ENCODE results near the gene TBX2.

Gene TBX2

DNA sequence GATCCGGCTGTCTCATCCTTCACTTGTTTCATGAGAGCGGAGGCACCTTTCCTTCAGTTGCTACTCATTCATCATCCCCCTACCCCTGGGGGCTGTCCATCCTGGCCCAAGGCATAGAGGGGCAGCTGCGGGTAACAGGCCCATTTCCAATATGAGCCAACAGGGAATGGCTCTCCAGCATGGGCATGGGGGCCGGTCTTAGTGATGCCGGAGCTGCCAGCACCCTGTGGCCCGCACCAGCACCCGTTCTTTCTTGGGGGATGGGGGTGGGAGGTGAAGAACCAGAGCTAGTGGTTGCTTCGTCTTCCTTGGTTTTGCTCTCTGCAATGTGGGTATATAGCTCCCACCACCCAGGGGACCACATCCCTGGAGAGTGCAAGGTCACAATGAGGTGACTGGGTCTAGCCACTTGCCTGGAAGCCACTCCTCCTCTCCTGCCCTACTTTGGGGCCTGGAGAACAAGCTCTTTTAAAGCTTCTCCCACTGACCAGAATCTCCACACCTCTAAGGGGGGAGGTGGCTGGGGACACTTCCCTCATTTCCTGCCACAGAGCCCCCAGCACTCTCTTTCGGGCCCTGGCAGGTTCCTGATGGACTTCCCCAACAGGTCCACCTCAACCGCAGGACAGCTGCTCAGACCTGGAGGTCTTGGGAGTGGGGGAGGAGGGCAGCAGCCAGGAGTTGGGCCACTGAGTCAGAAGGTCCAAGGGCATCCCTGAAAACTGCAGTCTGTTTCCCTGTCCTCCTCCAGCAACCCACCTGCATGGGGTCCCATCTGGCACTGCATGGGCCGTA, 11.9 kb upstream of the TBX2 start:
- DNase-seq = no peak

DNA sequence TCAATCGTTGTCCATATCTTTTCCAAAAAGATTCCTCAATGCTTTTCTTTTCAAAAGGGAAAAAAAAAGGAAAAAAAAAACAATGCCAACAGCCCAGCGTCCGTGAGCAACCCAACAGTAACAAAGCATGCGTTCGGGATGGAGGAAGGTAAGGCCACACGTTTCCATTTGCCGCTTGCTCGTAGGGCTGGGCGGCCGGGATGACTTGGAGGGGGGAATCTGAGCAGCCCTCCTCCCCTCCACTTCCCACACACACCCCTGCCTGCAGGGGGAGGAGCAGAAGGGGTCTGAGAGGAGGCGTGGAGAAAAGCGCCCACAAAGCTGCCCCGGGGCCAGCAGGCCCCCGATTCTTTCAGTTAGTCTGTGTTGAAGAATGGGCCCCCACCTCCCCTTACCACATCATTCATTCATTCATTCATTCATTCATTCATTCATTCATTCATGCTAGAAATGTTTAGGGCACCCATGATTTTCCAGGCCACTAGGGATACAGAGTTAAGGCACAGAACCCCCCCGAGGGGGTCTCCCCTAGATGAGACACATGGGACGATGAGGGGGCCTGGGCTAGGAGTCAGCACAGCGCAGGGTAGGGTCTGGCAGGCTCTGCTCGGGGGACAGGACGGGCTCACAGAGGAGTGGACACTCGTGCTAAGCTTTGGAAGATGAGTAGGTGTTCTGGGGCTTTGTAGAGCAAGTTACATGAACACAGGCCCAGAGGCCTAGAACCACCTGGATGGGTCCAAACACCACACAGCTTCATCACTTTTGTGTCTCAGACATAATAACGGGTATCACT, 10.9 kb upstream of the TBX2 start:
- DNase-seq = no peak

DNA sequence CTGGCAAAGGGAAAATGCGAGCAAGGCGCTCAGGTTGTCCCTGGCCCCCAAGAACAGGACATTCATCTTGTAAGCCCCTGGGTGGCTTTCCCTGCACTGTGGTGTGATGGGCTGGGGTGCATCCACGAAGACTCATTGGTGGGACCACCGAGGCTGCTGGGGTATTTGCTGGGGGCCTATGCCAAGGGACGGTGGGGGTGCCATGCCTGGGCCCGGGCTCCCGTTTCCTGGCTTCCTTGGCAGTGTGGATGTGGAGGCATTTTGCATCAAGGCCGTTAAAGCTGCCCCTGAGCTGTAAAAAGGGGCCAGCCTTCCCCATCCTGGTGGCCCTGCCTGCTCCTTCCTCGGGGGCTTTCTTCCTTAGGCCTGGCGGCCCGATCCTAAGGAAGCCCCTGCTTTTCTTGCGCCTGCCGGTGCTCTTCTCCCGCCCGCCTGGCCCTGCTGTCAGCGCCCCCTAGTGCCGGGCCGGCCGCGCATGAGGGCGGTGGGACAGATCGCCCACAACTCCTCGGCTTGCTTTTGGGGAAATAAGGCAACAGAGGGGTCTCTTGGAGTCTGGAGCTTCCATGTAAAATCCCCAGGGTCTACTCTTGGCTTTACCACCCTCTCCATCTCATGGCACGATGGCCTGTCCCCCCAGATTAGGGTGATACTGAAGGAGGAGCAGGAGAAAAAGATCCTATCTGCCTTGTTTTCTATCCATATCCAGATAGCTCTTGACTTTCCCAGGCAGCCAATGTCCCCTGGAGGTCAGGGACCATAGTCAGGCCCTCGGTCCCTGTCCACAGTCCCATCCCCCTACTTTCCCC, 9.8 kb upstream of the TBX2 start:
- DNase-seq = peak; percentile 58

DNA sequence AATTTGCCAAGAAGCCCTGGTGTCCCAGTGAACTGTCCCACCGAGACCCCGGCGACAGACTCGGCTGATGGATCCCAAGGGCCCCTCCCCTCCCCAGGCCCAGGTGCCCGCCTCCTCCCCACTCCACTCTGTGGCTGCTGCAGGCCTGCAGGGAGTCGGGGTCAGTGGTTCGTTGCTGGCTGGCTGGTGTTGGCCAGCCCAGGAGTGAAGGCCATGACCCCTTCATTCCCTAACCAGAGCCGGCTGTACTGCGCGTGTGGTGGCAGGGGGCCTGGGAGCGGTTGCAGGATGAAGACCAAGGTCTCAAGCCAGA, 9.2 kb upstream of the TBX2 start:
- DNase-seq = no peak

DNA sequence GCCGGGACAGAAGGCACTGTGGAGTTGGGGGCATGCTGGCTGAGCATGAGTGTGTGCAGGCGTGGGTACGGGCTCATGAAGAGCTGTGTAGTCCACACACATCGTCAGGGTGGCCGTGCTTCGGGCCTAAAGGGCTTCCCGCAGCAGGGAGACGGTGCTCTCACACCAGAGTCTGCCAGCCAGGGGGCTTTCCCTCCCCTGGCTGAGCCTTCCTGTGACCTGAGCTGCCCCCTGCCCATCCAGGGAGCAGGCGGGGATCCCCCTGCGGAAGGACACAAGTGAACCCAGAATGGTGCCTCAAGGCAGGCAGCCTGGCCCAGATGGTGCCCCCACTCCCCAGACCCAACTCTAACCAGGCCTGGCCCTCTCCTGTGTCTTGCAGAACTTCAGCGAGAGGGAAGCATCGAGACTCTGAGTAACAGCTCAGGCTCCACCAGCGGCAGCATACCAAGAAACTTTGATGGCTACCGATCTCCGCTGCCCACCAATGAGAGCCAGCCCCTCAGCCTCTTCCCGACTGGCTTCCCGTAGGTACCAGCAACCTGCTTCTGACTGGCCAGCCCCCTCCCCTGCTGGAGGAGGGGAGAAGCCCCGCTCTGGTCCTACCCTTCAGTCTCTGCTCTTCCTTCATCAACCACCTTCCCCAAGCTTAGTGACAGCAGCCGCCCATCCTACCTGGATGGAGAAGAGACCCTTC, 7.9 kb upstream of the TBX2 start:
- no peak for DNase-seq

DNA sequence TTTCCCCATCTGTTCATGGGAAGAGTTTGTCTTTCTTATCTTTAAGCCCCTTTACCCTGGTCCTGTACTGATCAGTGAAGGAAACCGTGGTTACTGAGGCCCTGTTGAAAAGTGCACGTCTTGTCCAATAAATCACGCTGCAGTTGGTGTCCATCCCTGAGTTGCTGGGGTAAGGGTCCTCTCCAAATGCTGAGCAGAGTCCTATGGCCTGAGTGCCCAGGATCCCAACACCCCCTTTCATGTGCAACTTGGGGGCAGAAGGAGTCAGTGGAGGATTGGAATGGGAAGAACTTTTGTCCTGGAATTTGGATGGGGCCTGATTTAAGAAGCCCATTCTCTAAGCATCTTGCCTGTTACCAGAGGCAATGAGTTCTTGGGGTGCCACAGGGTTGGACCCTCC, 7.0 kb upstream of the TBX2 start:
- no peak for DNase-seq

DNA sequence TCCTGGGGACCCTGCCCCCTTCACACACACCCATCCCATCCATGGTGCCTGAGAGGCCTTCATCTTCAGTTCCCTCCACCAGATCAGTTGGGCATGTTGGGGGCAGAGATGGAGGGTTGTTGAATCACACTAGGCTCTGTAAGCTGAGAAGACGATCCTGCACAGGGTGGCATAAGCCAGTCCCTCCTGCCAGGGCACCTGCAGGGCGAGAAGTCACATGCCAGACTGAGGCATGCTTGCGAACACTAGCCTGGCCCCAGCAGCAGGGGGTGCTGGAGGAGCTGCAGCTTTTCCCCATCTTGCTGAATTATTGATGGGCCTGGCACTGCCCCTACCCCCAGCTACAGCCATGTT, 6.1 kb upstream of the TBX2 start:
- peak; percentile 41 for DNase-seq

DNA sequence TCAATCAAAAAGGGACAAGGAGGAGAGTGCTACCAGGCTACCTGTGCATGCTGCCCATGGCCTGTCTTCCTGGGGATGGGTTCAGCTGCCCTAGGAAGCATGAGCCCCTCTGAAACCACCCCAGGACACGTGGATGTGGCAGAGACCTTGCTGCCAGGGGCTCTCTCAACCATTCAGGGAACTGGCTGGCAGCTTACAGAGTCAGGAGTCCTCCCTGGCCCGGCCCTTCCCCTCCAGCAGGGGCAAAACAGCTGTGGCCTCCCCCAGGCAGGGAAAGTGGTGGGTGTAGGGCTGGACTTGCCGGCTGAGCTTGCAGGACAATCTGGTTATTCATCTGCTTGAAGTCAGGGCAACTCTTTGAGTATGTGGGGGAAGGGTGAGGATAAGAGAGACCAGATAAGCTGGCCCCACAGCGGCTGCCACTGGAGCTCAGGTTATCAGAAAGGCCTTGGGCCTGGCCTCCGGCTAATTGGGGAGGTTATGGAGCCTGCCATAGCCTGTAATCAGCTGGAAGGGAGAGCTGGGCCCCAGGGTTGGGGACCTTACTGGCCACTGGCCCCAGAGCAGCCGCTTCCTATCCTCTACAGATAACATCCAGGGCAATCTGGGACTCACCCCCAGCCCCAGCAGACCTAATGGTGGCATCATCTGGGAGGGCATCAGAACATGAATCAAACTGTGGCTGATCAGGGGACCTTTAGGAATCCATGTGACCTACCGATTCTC, 5.6 kb upstream of the TBX2 start:
- no peak for DNase-seq

DNA sequence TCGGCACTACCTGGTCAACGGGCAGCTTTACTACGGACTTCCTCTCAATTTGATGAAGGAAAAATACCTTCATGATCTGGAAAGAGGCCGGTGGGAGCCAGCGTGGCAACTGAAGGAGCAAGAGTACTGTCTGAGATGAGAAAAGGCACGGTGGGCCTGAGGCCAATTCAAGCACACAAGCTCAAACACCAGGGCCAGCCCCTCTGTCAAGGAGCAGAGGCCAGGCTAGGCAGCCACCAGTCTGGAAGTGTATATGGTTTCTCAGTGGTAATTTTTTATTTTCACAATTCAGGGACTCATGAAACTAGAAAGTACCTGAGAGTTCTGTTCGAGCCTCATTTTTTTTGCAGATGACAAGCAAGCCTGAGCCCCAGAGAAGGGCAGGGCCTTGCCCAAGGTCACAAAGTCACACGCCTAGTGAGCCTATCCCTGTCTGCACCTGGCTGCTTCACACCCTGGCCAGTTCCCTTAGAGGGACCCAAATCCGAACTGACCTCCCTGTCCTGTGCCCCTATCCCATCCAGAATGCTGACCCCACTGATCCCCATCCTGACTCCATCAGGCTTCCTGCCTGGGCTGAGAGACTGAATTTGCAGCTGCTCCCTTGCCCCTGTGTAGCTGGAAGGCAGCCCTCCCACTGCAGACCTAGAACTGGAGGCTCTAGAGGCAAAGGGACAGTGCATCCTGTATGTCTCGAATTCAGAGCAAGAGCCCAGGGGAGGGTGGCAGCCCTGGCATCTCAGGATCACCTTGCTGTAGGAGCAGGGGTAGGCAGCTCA, 4.8 kb upstream of the TBX2 start:
- DNase-seq = no peak

DNA sequence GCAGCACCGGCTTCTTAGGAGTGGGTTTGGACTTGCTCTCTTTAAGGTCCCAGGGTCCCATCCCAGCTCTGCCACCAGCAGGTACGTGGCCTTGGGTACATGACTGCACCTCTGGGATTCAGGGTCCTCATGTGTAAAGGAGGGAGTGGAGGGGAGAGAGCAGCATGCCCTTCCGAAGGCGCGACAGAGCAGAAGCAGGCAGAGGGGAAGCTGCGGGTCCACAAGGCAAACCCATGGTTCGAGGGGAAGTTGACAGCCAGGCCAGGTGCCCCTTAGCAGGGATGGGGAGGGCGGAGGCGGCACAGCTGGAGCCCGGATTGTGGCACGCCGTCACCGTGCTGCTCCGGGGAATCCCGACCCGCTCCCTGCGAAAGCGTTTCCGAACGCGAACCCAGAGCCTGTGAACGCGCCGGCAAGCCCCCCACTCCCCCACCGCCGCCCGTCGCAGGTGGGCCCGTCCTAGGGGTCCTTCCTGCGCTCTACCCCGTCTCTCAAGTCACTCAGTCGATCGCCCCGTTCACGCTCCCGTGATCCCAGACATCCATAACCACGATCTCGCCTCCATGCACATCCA, 4.1 kb upstream of the TBX2 start:
- no peak for DNase-seq

DNA sequence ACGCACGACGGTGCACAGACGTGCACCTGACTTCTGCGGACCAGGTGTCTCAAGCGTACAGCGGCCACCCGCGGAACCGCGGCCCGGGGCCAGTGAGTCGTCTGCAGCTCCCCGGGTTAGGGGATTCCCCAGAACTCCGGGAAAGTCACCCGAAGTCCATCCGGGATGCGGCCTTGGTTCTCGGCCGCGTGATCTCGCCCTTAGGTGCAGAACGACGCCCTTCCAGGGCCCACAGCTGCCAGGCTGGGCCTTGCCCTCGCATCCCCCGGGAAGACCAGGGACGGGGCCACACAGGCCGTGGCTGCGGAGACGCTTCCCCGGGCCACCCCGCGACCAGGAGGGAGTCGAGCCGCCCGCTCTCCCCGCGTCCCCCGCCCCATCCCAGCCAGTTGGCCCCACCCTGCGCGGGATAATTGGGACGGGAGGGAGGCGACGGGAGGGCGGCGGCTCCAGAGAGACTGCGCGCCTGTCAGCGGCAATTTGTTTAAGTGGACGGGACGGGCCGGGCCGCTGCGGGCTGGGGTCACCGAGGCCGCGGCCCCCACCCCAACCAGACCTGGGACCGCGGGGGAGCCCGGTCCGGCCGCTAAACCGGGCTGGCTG, 3.6 kb upstream of the TBX2 start:
- DNase-seq = no peak

DNA sequence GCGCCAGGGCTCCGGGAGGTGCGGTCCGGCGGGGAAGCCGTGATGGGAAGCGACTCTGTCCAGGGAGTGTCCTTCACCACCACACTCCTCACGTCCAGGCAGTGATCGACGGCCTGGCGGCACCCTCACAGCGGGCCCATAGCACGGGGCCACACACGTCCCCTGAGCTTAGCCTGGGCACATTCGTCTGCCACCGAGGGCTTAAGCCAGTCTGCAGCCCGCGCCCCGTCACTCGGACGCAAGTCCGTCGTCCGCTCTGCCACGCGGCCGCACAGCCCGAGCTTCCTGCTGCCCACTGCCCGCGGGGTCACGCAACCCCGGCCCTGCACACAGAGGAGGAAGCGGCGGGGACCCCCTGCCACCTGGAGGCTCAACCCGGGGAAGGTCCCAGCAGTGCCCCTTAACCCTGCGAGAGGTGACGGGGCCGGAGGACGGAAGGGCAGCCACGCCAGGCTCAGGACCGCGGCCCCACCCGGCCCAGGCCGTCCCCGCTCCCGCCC, 3.0 kb upstream of the TBX2 start:
- DNase-seq = no peak

DNA sequence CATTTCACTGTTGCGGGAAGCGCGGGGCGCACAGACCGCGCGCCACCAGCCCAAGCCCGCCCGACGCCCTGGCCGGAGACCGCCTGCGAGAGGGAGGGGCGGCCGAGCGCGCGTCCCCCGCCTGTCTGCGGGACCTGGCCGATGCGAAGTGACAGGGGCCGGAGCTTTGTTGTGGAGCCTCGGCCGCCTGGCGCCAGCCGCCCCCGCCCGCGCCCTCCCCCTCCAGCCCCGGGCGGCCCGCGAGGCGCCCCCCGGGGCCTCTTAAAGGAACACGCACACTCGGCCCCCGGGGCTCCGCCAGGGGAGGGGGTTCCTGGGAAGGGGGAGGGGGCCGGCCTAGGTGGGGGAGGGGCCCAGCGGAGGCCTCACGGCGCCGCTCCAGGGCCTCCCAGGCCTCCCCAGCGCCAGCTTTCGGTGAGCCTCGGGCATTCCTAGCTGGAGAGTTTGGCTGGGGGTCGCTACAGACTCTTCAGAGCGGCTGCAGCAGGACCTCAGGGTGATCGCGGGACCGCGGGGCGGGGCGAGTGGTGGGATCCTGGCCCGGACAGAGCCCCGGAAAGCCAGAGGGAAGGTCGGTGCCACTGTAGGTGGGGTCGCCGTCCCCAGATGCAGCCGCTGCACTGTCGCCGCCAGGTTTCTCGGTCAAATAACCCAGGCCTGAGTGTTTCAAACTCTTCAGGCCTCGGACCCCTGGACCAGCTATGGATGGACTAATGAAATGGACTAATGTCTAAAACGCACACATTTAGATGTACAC, 2.4 kb upstream of the TBX2 start:
- no peak for DNase-seq

DNA sequence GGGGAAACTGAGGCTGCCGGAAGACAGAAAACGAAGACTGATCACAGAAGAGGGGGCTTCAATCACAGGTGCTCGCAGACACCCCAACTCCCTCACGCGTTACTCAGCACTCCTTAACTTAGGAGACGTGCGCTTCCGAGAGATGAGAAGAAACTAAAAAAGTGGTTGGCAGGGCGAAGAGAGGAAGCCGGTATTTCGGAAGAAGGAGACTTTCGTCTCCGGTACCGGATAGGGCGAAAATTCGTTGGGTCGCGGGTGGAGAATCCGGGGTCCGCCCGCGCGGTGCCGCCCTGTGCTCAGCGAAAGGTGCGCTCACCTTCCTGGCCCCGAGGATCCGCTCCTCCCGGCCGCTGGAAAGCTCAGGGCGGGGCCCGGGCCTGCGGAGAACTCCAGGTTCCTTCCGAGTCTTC, 917 bp upstream of the TBX2 start:
- no peak for DNase-seq

DNA sequence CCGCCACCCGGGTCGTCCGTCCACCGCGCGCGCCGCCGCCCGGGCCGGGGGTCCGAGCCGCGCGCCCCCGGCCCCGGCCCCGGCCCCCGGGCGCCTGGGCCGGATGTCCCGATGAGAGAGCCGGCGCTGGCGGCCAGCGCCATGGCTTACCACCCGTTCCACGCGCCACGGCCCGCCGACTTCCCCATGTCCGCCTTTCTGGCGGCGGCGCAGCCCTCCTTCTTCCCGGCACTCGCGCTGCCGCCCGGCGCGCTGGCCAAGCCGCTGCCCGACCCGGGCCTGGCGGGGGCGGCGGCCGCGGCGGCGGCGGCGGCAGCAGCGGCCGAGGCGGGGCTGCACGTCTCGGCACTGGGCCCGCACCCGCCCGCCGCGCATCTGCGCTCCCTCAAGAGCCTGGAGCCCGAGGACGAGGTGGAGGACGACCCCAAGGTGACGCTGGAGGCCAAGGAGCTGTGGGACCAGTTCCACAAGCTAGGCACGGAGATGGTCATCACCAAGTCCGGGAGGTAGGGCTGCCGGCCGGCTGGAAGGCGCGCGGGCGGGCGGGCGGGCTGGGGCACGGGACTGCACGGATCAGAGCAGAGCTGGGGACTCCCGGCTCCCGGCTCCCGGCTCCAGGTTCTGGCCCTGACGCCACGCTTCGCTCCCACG, 548 bp downstream of the TBX2 start:
- no peak for DNase-seq

DNA sequence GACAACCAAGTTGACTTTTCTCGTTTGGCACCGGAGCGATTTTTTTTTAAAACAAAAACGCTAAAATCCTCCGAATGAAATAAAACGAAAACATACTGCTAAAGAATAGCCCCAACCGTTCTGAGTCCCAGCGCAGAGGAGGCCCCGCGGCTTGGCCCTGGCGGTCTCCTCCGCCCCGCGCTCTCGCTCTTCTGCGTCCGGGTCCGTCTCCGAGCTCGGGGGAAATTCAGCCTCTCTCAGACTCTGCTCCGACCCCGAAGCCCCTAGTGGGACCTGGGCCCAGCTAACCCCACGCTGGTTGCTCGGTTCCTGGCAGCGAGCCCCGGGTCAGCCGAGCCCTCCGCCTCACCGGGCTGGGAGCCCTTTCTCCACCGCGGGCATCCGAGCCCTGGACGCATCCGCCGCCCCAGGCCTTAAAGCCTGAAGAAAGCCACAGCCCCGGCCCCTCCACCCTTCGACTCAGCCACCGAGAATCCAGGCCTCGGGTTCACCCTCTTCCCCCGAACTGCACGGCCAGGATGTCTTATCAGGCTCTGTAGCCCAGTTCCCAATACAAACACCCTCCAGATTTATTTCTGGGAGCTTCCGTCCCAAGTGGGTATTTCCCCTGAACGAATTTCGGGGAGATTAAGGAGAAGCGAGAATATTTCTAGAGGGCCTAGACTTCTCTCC, 1.2 kb downstream of the TBX2 start:
- DNase-seq = no peak

DNA sequence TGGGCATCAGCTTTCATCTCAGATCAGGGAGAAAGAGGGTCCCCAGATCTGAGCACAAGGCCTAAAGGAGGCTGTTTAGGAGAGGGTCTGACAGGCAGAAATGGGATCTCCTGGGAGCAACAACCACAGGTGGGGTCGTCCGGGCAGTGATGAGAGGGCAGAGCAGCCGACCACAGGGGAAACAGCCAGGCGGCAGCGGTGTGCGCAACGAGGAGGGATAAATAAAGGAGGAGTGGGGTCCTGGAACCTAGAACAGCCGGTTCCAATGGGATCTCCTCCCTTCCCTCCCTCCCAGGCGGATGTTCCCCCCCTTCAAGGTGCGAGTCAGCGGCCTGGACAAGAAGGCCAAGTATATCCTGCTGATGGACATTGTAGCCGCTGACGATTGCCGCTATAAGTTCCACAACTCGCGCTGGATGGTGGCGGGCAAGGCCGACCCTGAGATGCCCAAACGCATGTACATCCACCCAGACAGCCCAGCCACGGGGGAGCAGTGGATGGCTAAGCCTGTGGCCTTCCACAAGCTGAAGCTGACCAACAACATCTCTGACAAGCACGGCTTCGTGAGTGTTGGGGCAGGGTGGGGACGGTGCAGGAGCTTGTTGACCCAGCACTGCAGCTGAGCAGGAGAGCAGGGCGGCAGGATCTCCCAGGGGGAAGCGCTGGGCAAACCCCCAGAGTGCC, 1.9 kb downstream of the TBX2 start:
- no peak for DNase-seq

DNA sequence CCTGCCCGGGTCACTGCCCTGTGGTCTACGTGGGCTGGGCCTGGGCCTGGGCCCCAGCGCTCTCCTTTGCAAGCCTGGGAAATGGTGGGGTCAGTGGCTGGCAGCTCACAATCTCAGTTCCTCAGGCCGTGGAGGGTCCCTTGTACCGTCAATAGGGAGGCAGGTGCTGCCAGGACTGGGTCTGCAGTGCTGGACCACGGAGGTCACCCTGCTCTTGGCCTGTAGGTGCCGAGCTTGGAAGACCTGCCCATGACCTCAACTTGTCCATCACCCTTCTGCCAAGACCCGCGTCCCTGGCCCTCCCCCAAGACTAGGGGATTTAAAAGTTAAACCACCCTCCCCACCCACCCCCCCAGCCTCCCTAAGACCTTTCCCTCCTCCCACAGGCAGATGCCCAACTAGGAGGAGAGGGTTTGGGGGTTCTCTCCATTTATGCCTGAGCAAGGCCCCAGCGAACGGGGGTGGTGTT, 2.5 kb downstream of the TBX2 start:
- no peak for DNase-seq
